Measurements from ENCODE around the gene PAXX.
"Not testable (repeated sequence)": the region's sequence is repeated elsewhere in the genome, so short reads cannot be mapped to it uniquely, and the experiment has no call there.

Gene PAXX

GRCh38 chr9:137000177-137000930, 8.1 kb downstream of the PAXX start:
- DNase-seq (ENCODE audit: extremely low spot score), result no peak
- no peak for TF ChIP-seq SP1 (IDR thresholded peaks at IDR 0.05)
- no peak for TF ChIP-seq ELF4 (IDR thresholded peaks at IDR 0.05)
- ChIA-PET CTCF (interaction anchor here (0.7 to 1.3 kb wide), 3 partner anchors 24 to 35 kb away, joined by 3 to 4 read pairs (median 4); no protein-coding TSS in a partner anchor), POLR2A (interaction anchor here (1.2 to 4.0 kb wide), 2 partner anchors 8 to 49 kb away, joined by 3 to 23 read pairs; partner anchors contain the start of gene PAXX)

- CTCF ChIA-PET, result interaction anchor here (1.4 kb wide), 1 partner anchor 27 kb away, joined by 5 read pairs; no protein-coding TSS in a partner anchor
- DNase-seq (ENCODE audit: extremely low spot score), result no peak
- TF ChIP-seq NFRKB (IDR thresholded peaks at IDR 0.05), result no peak
- TF ChIP-seq CTBP1 (IDR thresholded peaks at IDR 0.05; ENCODE audit: borderline replicate concordance), result no peak
- TF ChIP-seq PKNOX1 (IDR thresholded peaks at IDR 0.05), result no peak
- no peak for TF ChIP-seq FOXM1 (IDR thresholded peaks at IDR 0.05; ENCODE audit: borderline replicate concordance)
- TF ChIP-seq BHLHE40 (IDR thresholded peaks at IDR 0.05; ENCODE audit: borderline replicate concordance), result no peak
- TF ChIP-seq LEF1 (IDR thresholded peaks at IDR 0.05; ENCODE audit: borderline replicate concordance), result no peak
- no peak for TF ChIP-seq SP1 (IDR thresholded peaks at IDR 0.05)
- POLR2A ChIA-PET, result interaction anchor here (4.0 kb wide), 1 partner anchor 10 kb away, joined by 23 read pairs; the partner anchor contains the start of gene PAXX
Measured at GRCh38 chr9:137001857-137002645, 9.8 kb downstream of the PAXX start.

- TF ChIP-seq LEF1 (IDR thresholded peaks at IDR 0.05; ENCODE audit: borderline replicate concordance), result no peak
- TF ChIP-seq BHLHE40 (IDR thresholded peaks at IDR 0.05; ENCODE audit: borderline replicate concordance), result no peak
- TF ChIP-seq ELF4 (IDR thresholded peaks at IDR 0.05), result no peak
- no peak for TF ChIP-seq PKNOX1 (IDR thresholded peaks at IDR 0.05)
- TF ChIP-seq TARDBP (IDR thresholded peaks at IDR 0.05), result no peak
- no peak for TF ChIP-seq SUZ12 (IDR thresholded peaks at IDR 0.05)
- no peak for TF ChIP-seq FOXK2 (IDR thresholded peaks at IDR 0.05)
- no peak for TF ChIP-seq FOXA1 (IDR thresholded peaks at IDR 0.05)
- no peak for TF ChIP-seq FOXM1 (IDR thresholded peaks at IDR 0.05; ENCODE audit: borderline replicate concordance)
- no peak for TF ChIP-seq CTBP1 (IDR thresholded peaks at IDR 0.05; ENCODE audit: borderline replicate concordance)
- TF ChIP-seq L3MBTL2 (conservative IDR thresholded peaks at IDR 0.05), result no peak
- no peak for TF ChIP-seq ZNF384 (IDR thresholded peaks at IDR 0.05)
- TF ChIP-seq SP1 (IDR thresholded peaks at IDR 0.05), result no peak
- no peak for TF ChIP-seq NFRKB (IDR thresholded peaks at IDR 0.05)
- no peak for TF ChIP-seq ARNT (IDR thresholded peaks at IDR 0.05)
- no peak for DNase-seq (ENCODE audit: extremely low spot score)
- ChIA-PET POLR2A (interaction anchor here (4.0 kb wide), 1 partner anchor 10 kb away, joined by 23 read pairs; the partner anchor contains the start of gene PAXX), CTCF (interaction anchor here (1.4 kb wide), 1 partner anchor 27 kb away, joined by 5 read pairs; no protein-coding TSS in a partner anchor)
Measured at GRCh38 chr9:137002646-137003041, 10.4 kb downstream of the PAXX start.

GRCh38 chr9:137004285-137004684, 12.1 kb downstream of the PAXX start:
- DNase-seq (ENCODE audit: extremely low spot score); CTCF ChIA-PET: not testable (repeated sequence)
- 0 out of 2 replicates have a peak, but pooled peaks have one; percentile 30 for TF ChIP-seq L3MBTL2 (conservative IDR thresholded peaks at IDR 0.05)
- POLR2A ChIA-PET, result interaction anchor here (1.6 kb wide), 1 partner anchor 12 kb away, joined by 7 read pairs; the partner anchor contains the start of gene PAXX

- no peak for DNase-seq (ENCODE audit: extremely low spot score)
- TF ChIP-seq ELF4 (IDR thresholded peaks at IDR 0.05) (no peak), PKNOX1 (IDR thresholded peaks at IDR 0.05) (no peak), SP1 (IDR thresholded peaks at IDR 0.05) (no peak), FOXA1 (IDR thresholded peaks at IDR 0.05) (no peak), FOXM1 (IDR thresholded peaks at IDR 0.05; ENCODE audit: borderline replicate concordance) (no peak), ZNF384 (IDR thresholded peaks at IDR 0.05) (no peak), HDGF (IDR thresholded peaks at IDR 0.05; ENCODE audit: borderline replicate concordance) (no peak), BHLHE40 (IDR thresholded peaks at IDR 0.05; ENCODE audit: borderline replicate concordance) (no peak), CTBP1 (IDR thresholded peaks at IDR 0.05; ENCODE audit: borderline replicate concordance) (no peak), ARNT (IDR thresholded peaks at IDR 0.05) (no peak), FOXK2 (IDR thresholded peaks at IDR 0.05) (no peak), NFRKB (IDR thresholded peaks at IDR 0.05) (no peak)
- ChIA-PET POLR2A (no interaction called here), CTCF (interaction anchor here (1.2 kb wide), 1 partner anchor 58 kb away, joined by 3 read pairs; no protein-coding TSS in a partner anchor)
Measured at GRCh38 chr9:137006116-137007003, 14.1 kb downstream of the PAXX start.
